Measurements from ENCODE around the gene SLC16A7. TPM values are rescaled to one million over a fixed set of nuclear protein-coding genes. Genes with fewer than 3 reads are reported as not detected.

The SLC16A7 gene
- total and polyA plus RNA-seq, 2 donors from 2014 or later, result 6.4 to 33.9 TPM

- H3K4me3 ChIP-seq (ENCODE audit: low read length in 3 of 3), result no peak overlapping the region
- no peaks in the 10 kb centered on the region for H3K9me3 ChIP-seq (ENCODE audit: control insufficient read depth in 2 of 3, insufficient read depth in 1 of 3, low read length in 3 of 3)
- H3K9ac ChIP-seq (ENCODE audit: low read length in 3 of 3), result no peak overlapping the region
- no peaks in the 10 kb centered on the region for H3K4me1 ChIP-seq (ENCODE audit: control insufficient read depth in 2 of 3, insufficient read depth in 2 of 3, low read depth in 1 of 3, low read length in 3 of 3)
- DNase-seq (no peak), FAIRE-seq (no peak)
- H3K27ac ChIP-seq (ENCODE audit: low read depth in 2 of 2, low read length in 2 of 2), result no peak overlapping the region
- no peaks in the 10 kb centered on the region for H3K27me3 ChIP-seq (ENCODE audit: control insufficient read depth, insufficient read depth, low read length)
- TF ChIP-seq, protein P1, sequence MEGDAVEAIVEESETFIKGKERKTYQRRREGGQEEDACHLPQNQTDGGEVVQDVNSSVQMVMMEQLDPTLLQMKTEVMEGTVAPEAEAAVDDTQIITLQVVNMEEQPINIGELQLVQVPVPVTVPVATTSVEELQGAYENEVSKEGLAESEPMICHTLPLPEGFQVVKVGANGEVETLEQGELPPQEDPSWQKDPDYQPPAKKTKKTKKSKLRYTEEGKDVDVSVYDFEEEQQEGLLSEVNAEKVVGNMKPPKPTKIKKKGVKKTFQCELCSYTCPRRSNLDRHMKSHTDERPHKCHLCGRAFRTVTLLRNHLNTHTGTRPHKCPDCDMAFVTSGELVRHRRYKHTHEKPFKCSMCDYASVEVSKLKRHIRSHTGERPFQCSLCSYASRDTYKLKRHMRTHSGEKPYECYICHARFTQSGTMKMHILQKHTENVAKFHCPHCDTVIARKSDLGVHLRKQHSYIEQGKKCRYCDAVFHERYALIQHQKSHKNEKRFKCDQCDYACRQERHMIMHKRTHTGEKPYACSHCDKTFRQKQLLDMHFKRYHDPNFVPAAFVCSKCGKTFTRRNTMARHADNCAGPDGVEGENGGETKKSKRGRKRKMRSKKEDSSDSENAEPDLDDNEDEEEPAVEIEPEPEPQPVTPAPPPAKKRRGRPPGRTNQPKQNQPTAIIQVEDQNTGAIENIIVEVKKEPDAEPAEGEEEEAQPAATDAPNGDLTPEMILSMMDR (IDR thresholded peaks at IDR 0.05; ENCODE audit: borderline replicate concordance, extremely low read depth, insufficient read depth), result no peak
- intact Hi-C loops (cut with DNase I), result no loop called here
- H3K36me3 ChIP-seq (ENCODE audit: control insufficient read depth in 2 of 3, insufficient read depth in 3 of 3, low read length in 3 of 3), result no peaks in the 10 kb centered on the region
These were observed 25.7 kb upstream of the SLC16A7 start for GRCh38 chr12:59570145-59570544.

DNA sequence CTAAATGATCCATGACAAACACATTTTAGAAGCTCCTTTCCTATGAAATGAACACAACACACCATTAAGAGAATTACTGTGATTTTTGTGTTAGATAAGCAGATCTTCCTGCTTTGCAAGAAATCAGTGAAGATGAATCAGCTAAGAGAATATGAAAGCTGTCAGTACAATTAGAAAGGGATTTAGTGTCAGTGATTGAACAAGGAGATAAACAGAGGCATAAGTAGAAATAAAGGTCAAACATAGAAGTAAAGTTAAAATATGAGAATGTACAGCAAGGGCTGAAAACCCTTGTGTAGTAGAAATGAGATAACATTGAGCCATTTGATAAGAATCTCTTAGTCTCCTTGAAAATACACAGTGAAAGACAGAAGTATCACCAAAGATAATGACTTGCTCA lies 21.4 kb upstream of the SLC16A7 start:
- Histone ChIP-seq H3K4me1 (ENCODE audit: control insufficient read depth in 2 of 3, insufficient read depth in 2 of 3, low read depth in 1 of 3, low read length in 3 of 3) (no peaks in the 10 kb centered on the region), H3K4me3 (ENCODE audit: low read length in 3 of 3) (no peak overlapping the region), H3K9ac (ENCODE audit: low read length in 3 of 3) (no peak overlapping the region), H3K27ac (ENCODE audit: low read depth in 2 of 2, low read length in 2 of 2) (no peak overlapping the region), H3K9me3 (ENCODE audit: control insufficient read depth in 2 of 3, insufficient read depth in 1 of 3, low read length in 3 of 3) (no peaks in the 10 kb centered on the region), H3K27me3 (ENCODE audit: control insufficient read depth, insufficient read depth, low read length) (no peaks in the 10 kb centered on the region), H3K36me3 (ENCODE audit: control insufficient read depth in 2 of 3, insufficient read depth in 3 of 3, low read length in 3 of 3) (no peaks in the 10 kb centered on the region)
- TF ChIP-seq, protein P1 (IDR thresholded peaks at IDR 0.05; ENCODE audit: borderline replicate concordance, extremely low read depth, insufficient read depth), result no peak
- no peak for DNase-seq
- FAIRE-seq, result no peak
- intact Hi-C loops (cut with DNase I), result no loop called here

GRCh38 chr12:59575826-59576225 lies 20.0 kb upstream of the SLC16A7 start:
- TF ChIP-seq, protein P1 (IDR thresholded peaks at IDR 0.05; ENCODE audit: borderline replicate concordance, extremely low read depth, insufficient read depth), result no peak
- DNase-seq, result no peak
- Histone ChIP-seq H3K4me1 (ENCODE audit: control insufficient read depth in 2 of 3, insufficient read depth in 2 of 3, low read depth in 1 of 3, low read length in 3 of 3) (no peaks in the 10 kb centered on the region), H3K9me3 (ENCODE audit: control insufficient read depth in 2 of 3, insufficient read depth in 1 of 3, low read length in 3 of 3) (no peaks in the 10 kb centered on the region), H3K27me3 (ENCODE audit: control insufficient read depth, insufficient read depth, low read length) (no peaks in the 10 kb centered on the region), H3K9ac (ENCODE audit: low read length in 3 of 3) (no peak overlapping the region), H3K36me3 (ENCODE audit: control insufficient read depth in 2 of 3, insufficient read depth in 3 of 3, low read length in 3 of 3) (no peaks in the 10 kb centered on the region), H3K27ac (ENCODE audit: low read depth in 2 of 2, low read length in 2 of 2) (no peak overlapping the region), H3K4me3 (ENCODE audit: low read length in 3 of 3) (no peak overlapping the region)
- intact Hi-C loops (cut with DNase I), result no loop called here
- no peak for FAIRE-seq

DNA sequence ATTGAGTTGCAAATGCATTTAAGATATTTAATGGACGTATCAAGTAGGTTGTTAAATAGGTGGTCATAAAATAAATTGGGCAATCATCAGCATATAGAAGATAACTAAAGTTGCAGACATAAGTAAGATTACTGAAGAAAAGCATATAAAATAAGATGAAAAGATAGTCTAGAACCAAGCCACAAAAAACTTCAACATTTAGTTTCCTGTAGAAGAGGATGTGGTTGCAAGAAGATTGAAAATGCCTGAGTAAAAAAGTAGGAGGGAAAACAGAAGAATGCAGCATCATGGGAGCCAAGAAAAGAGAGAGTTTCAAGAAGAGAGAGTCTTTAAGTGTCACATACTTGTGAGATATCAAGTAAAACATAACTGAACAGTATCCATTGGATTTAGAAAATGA lies 17.6 kb upstream of the SLC16A7 start:
- Histone ChIP-seq H3K4me3 (ENCODE audit: low read length in 3 of 3) (no peak overlapping the region), H3K27me3 (ENCODE audit: control insufficient read depth, insufficient read depth, low read length) (no peaks in the 10 kb centered on the region), H3K36me3 (ENCODE audit: control insufficient read depth in 2 of 3, insufficient read depth in 3 of 3, low read length in 3 of 3) (no peaks in the 10 kb centered on the region), H3K4me1 (ENCODE audit: control insufficient read depth in 2 of 3, insufficient read depth in 2 of 3, low read depth in 1 of 3, low read length in 3 of 3) (no peaks in the 10 kb centered on the region), H3K27ac (ENCODE audit: low read depth in 2 of 2, low read length in 2 of 2) (no peak overlapping the region), H3K9me3 (ENCODE audit: control insufficient read depth in 2 of 3, insufficient read depth in 1 of 3, low read length in 3 of 3) (no peaks in the 10 kb centered on the region), H3K9ac (ENCODE audit: low read length in 3 of 3) (no peak overlapping the region)
- TF ChIP-seq, protein P1 (IDR thresholded peaks at IDR 0.05; ENCODE audit: borderline replicate concordance, extremely low read depth, insufficient read depth), result no peak
- DNase-seq (no peak), FAIRE-seq (no peak)
- intact Hi-C loops (cut with DNase I), result no loop called here
